HG03521 (cell line): ENCODE results near the gene TEKTIP1.
"Not testable (repeated sequence)": the region's sequence is repeated elsewhere in the genome, so short reads cannot be mapped to it uniquely, and the experiment has no call there.

Source experiments
- ATAC-seq: cut with Tn5 transposase; IDR thresholded peaks from one replicate; pipeline ENCODE4 v1.9.1; 2021; ENCODE audit warnings: mild to moderate bottlenecking, moderate library complexity; ENCODE audit not compliant: unreplicated experiment

Gene TEKTIP1

DNA sequence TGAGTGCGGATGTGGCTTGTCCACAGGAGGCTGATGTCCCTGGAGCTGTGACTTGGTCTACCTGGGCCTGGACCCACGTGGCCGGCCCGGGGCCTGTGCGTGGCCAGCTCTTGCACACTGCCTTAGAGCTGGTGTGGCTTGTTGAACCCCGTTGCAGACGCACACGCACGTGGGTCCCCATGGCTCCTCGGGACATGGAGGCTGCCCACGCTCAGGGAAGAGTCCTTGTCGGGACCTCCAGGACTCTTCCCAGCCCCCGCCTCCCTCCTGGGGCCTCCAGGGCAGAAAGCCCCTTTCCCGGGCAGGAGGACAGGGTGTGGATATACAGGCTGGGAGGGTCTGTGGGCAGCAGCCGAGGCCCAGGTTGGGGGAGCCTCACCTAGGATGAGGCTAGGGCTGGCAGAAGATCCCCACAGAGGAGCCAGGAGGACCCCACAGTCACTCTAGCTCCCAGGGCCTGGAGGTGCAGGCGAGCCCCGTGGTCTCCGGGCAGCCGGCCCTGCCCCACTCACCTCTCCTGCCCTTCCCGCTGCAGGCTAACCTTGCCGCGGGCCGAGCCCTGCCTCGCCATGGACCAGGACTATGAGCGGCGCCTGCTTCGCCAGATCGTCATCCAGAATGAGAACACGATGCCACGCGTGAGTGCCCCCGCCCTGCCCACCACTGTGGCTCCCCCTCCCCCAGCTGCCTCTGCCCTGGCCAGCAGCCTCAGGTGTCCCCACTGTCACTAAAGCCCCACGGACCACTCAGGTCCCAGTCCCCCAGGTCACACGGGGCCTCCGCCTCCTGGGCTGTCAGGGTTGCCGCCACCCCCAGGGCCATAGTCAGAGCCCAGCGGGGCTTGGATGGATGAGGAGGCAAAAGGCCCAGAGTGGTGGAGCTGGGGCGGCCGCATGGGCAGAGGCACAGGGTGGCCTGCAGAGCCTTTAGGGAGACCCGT lies 16.3 kb upstream of the TEKTIP1 start:
- ATAC-seq = no peak

- ATAC-seq = no peak
Observed at GRCh38 chr19:3523361-3524077, 15.5 kb upstream of the TEKTIP1 start.

- ATAC-seq = no peak
Observed at GRCh38 chr19:3524078-3524842, 14.7 kb upstream of the TEKTIP1 start.

DNA sequence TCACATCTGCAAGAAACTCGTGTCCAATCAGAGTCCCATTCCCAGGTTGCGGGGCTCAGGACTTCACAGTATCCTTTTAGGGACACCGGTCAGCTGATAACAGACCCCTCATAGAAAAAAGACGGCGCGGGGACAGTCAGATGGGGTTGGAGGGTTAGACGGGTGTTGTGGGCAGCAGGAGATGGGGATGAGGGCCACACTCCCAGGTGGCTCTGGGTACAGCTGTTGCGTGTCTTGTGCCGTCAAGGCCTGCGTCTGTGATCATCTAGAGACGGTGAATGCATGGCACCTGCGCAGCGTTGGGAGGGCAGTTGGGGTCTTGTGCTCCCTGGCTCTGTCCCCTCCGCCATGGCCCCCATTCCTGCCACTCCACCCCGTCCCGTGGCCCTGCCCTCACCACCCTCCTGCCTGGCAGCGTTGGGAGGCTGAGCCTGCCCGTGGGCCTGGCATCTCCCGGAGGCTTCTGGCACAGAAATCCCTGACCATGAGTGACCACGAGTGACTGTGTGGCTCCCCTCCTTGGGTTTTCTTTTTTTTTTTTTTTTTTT lies 14.0 kb upstream of the TEKTIP1 start:
- no peak for ATAC-seq

GRCh38 chr19:3526507-3527237 lies 12.3 kb upstream of the TEKTIP1 start:
- ATAC-seq = no peak

GRCh38 chr19:3527238-3527910 lies 11.6 kb upstream of the TEKTIP1 start:
- ATAC-seq = no peak

DNA sequence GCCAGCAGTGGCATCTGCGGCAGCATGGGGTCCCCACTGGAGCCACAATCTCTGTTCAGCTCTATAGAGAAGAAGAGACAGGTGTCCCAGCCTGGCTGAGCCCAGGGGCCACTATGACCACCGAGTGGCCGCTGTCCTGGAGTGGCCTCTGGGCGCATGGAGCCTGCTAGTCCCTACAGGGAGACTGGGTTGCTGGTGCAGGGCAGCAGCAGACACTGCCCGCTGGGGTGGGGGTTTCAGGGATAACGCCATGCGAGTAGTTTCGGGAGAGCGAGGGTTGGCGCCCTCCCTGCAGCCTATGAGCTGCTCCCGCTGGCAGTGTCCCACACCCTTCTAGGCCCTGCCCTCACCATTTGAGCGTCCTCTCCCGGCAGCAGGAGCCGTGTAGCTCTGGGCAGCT lies 10.9 kb upstream of the TEKTIP1 start:
- no peak for ATAC-seq

DNA sequence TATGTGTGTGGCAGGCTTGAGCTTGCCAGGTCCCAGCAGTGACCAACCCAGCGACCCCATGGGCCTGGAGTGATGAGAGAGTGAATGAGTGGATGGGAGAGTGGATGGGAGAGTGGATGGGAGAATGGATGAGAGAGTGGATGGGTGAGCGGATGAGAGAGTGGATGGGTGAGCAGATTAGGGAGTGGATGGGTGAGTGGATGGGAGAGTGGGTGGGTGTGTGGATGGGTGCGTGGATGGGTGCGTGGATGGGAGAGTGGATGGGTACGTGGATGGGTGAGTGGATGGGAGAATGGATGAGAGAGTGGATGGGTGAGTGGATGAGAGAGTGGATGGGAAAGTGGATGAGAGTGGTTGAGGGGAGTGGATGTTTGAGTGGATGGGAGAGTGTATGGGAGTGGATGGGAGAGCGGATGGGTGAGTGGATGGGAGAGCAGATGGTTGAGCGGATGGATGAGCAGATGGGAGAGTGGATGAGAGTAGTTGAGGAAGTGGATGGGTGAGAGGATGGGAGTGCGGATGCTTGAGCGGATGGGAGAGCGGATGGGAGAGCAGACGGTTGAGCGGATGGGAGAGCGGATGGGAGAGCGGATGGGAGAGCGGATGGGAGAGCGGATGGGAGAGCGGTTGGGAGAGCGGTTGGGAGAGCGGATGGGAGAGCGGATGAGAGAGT lies 10.3 kb upstream of the TEKTIP1 start:
- ATAC-seq = no peak

GRCh38 chr19:3529299-3529698 lies 9.7 kb upstream of the TEKTIP1 start:
- not testable (repeated sequence) for ATAC-seq

DNA sequence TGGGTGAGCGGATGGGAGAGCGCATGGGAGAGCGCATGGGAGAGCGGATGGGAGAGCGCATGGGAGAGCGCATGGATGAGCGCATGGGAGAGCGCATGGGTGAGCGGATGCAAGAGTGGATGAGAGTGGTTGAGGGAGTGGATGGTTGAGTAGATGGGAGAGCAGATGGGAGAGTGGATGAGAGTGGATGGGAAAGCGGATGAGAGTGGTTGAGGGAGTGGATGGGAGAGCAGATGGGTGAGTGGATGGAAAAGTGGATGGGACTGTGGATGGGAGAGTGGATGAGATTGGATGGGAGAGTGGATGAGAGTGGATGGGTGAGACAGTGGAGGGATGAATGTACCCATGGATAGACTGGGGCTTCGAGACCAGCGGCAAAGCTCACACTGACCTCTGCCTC lies 8.6 kb upstream of the TEKTIP1 start:
- no peak for ATAC-seq

GRCh38 chr19:3531716-3532115 lies 7.3 kb upstream of the TEKTIP1 start:
- ATAC-seq = no peak

GRCh38 chr19:3532154-3532786 lies 6.7 kb upstream of the TEKTIP1 start:
- no peak for ATAC-seq

DNA sequence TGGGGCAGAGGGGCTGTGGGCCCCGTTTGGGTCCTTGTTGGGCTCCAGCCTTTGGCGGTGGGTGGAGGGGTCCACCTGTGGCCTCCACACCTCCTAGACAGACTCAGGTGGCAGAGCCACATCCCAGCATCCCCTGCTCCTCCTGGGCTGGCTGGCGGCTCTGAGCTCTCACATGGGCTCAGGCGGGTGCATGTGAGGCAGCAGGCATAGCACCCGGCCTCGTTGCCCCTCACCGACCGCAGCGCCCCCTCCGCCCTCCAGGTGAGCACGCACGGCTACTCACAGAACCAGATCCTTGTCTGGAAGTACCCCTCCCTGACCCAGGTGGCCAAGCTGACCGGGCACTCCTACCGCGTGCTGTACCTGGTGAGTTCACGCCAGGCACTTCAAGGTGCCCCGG lies 5.9 kb upstream of the TEKTIP1 start:
- no peak for ATAC-seq

- no peak for ATAC-seq
Observed at GRCh38 chr19:3533563-3534216, 5.3 kb upstream of the TEKTIP1 start.

DNA sequence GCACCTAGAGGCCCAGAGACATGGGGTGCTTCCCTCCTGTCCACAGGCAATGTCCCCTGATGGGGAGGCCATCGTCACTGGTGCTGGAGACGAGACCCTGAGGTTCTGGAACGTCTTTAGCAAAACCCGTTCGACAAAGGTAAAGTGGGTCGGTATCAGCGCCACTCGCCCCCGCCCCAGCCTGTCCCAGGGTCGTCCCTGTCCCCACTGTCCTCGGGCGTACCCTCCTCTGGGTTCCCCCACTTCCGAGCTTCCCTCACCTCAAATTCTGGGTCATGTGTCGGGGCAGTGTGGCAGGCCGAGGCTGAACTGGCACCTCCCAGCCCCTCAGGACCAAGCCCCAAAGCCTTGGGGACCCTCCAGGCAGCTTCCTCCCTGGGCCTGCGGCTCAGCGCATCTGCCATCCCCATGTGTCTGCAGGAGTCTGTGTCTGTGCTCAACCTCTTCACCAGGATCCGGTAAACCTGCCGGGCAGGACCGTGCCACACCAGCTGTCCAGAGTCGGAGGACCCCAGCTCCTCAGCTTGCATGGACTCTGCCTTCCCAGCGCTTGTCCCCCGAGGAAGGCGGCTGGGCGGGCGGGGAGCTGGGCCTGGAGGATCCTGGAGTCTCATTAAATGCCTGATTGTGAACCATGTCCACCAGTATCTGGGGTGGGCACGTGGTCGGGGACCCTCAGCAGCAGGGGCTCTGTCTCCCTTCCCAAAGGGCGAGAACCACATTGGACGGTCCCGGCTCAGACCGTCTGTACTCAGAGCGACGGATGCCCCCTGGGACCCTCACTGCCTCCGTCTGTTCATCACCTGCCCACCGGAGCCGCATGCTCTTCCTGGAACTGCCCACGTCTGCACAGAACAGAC lies 4.4 kb upstream of the TEKTIP1 start:
- ATAC-seq = no peak

DNA sequence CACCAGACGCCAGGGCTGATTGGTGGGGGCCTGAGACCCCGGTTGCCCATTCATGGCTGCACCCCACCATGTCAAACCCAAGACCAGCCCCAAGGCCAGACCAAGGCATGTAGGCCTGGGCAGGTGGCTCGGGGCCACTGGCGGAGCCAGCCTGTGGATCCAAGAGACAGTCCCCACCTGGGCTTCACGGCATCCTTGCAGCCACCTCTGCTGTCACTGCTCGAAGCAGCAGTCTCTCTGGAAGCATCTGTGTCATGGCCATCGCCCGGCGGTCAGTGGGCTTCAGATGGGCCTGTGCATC lies 3.8 kb upstream of the TEKTIP1 start:
- ATAC-seq = no peak

- ATAC-seq = no peak
Observed at GRCh38 chr19:3535563-3535965, 3.4 kb upstream of the TEKTIP1 start.

DNA sequence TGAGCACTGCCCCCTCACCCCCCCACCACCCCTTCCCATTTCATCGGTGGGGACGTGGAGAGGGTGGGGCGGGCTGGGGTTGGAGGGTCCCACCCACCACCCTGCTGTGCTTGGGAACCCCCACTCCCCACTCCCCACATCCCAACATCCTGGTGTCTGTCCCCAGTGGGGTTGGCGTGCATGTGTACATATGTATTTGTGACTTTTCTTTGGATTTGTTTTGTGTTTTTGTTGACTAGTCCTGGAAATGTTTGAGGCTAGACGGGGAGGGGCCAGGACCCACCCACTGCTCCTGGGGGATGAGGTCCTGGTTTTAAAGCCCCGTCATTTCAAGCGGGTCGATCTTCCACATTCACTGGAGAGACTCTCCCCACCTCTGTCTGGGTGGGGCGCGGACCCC lies 3.0 kb upstream of the TEKTIP1 start:
- no peak for ATAC-seq
